MCF 10A (cell line): Measurements from ENCODE around the gene EPB41. TPM values are rescaled to one million over a fixed set of nuclear protein-coding genes. Genes with fewer than 3 reads are reported as not detected.
A peak's percentile ranks its signal among the peaks of the same experiment; 100 is the strongest.

Experiments used
- BruUV-seq: library from RNA; stranded (reverse); fragments of 400-500 nt; replicated peaks from 2 replicates; lab custom pipeline; 2021; lab: Mats Ljungman, UMichigan
- CTCF ChIA-PET: fragments of 300-600 bp; sonication (Branson Sonifier 250); formaldehyde crosslinking; extraction: SDS; loops from one replicate; lab custom pipeline; 2021; ENCODE audit warnings: antibody characterized with exemption, inconsistent platforms; lab: Yijun Ruan, JAX
- POLR2A ChIA-PET: fragments of 300-600, 350-650 bp; sonication (Branson Sonifier 250); formaldehyde crosslinking; extraction: SDS; loops from one replicate; lab custom pipeline; 2020; ENCODE audit warnings: antibody characterized with exemption, inconsistent platforms; lab: Yijun Ruan, JAX
- DNase-seq: peaks from one replicate; pipeline ENCODE4 v3.0.0-alpha.2; 2018; ENCODE audit not compliant: unreplicated experiment
- H3K27ac Mint-ChIP-seq: one replicate; pipeline ENCODE4 v1.8.0; 2022; ENCODE audit warnings: mild to moderate bottlenecking, low read depth, mixed read lengths; ENCODE audit not compliant: unreplicated experiment
- H3K27me3 Mint-ChIP-seq: one replicate; pipeline ENCODE4 v1.8.0; 2022; ENCODE audit warnings: mixed read lengths; ENCODE audit not compliant: insufficient read depth, unreplicated experiment
- H3K36me3 Mint-ChIP-seq: one replicate; pipeline ENCODE4 v1.8.0; 2022; ENCODE audit warnings: mild to moderate bottlenecking, moderate library complexity, mixed read lengths; ENCODE audit not compliant: insufficient read depth, unreplicated experiment
- H3K4me1 Mint-ChIP-seq: one replicate; pipeline ENCODE4 v1.8.0; 2022; ENCODE audit warnings: mixed read lengths; ENCODE audit not compliant: insufficient read depth, unreplicated experiment
- H3K4me3 Mint-ChIP-seq: one replicate; pipeline ENCODE4 v1.8.0; 2022; ENCODE audit warnings: mild to moderate bottlenecking, moderate library complexity, mixed read lengths; ENCODE audit not compliant: unreplicated experiment
- H3K9me3 Mint-ChIP-seq: one replicate; pipeline ENCODE4 v1.8.0; 2022; ENCODE audit warnings: mixed read lengths; ENCODE audit not compliant: unreplicated experiment
- CTCF ChIP-seq: fragments of 200-600 bp; IDR thresholded peaks from one replicate; pipeline ENCODE4 v1.8.0; 2022; ENCODE audit warnings: antibody characterized with exemption, mild to moderate bottlenecking; ENCODE audit not compliant: unreplicated experiment
- intact Hi-C: fragments of 100-400 bp; cut with micrococcal nuclease; formaldehyde crosslinking; loops from 2 replicates; pipeline ENCODE4 v1.14.1; 2022
- total RNA-seq: library from RNA; stranded (reverse); gene quantifications from 2 replicates; pipeline ENCODE4 v1.2.3, GENCODE V29; 2022

EPB41 gene
- total RNA-seq, 1 experiment from 2014 or later, result 15.0 TPM

- Mint-ChIP-seq H3K9me3 (no peaks in the 10 kb centered on the region), H3K27ac (no peak overlapping the region), H3K4me3 (no peak overlapping the region), H3K36me3 (no peaks in the 10 kb centered on the region), H3K27me3 (no peaks in the 10 kb centered on the region), H3K4me1 (no peaks in the 10 kb centered on the region)
- intact Hi-C loops, result no loop called here
- CTCF ChIA-PET, result no interaction called here
- no TSS peak for BruUV-seq
- TF ChIP-seq CTCF, result no peak
- DNase-seq, result no peak
- POLR2A ChIA-PET, result interaction anchor here (1.0 kb wide), 1 partner anchor 59 kb away, joined by 3 read pairs; no protein-coding TSS in a partner anchor
Measured at GRCh38 chr1:29094433-29094832, 180.1 kb downstream of the EPB41 start.

- DNase-seq, result peak; percentile 13
- intact Hi-C loops, result no loop called here
- TF ChIP-seq CTCF, result no peak
- no TSS peak for BruUV-seq
- no peaks in the 10 kb centered on the region for H3K4me1 Mint-ChIP-seq
- ChIA-PET CTCF (no interaction called here), POLR2A (interaction anchor here (1.0 kb wide), 1 partner anchor 58 kb away, joined by 3 read pairs; no protein-coding TSS in a partner anchor)
- H3K27me3 Mint-ChIP-seq, result no peaks in the 10 kb centered on the region
- H3K9me3 Mint-ChIP-seq, result no peaks in the 10 kb centered on the region
- H3K36me3 Mint-ChIP-seq, result no peaks in the 10 kb centered on the region
- H3K4me3 Mint-ChIP-seq, result no peak overlapping the region
- H3K27ac Mint-ChIP-seq, result no peak overlapping the region
Measured at GRCh38 chr1:29094954-29095353, 180.6 kb downstream of the EPB41 start.

GRCh38 chr1:29096231-29096886 is 182.0 kb downstream of the EPB41 start:
- Mint-ChIP-seq H3K27ac (no peak overlapping the region), H3K27me3 (no peaks in the 10 kb centered on the region), H3K36me3 (no peaks in the 10 kb centered on the region), H3K4me1 (no peaks in the 10 kb centered on the region), H3K4me3 (no peak overlapping the region), H3K9me3 (no peaks in the 10 kb centered on the region)
- intact Hi-C loops, result no loop called here
- no peak for DNase-seq
- no TSS peak for BruUV-seq
- ChIA-PET POLR2A (interaction anchor here (0.6 kb wide), 1 partner anchor 280 kb away, joined by 3 read pairs; no protein-coding TSS in a partner anchor), CTCF (interaction anchor here (0.5 to 0.6 kb wide), 3 partner anchors 16 to 1285 kb away, joined by 3 to 5 read pairs (median 3); no protein-coding TSS in a partner anchor)
- TF ChIP-seq CTCF, result no peak

- Mint-ChIP-seq H3K9me3 (no peaks in the 10 kb centered on the region), H3K4me3 (no peak overlapping the region), H3K4me1 (no peaks in the 10 kb centered on the region), H3K36me3 (peaks cover 6% of the 10 kb centered on the region), H3K27me3 (no peaks in the 10 kb centered on the region), H3K27ac (no peak overlapping the region)
- TF ChIP-seq CTCF, result no peak
- no TSS peak for BruUV-seq
- ChIA-PET POLR2A (no interaction called here), CTCF (no interaction called here)
- no peak for DNase-seq
- intact Hi-C loops, result no loop called here
Measured at GRCh38 chr1:29099286-29099685, 184.9 kb downstream of the EPB41 start.
